NCI-H774 (cell line): ENCODE results near the gene EXOSC1.
A peak's percentile ranks its signal among the peaks of the same experiment; 100 is the strongest.
"Not testable (repeated sequence)": the region's sequence is repeated elsewhere in the genome, so short reads cannot be mapped to it uniquely, and the experiment has no call there.

Source experiments
- DNase-seq: peaks from one replicate; lab custom pipeline; 2025; lab: John Stamatoyannopoulos, UW

EXOSC1 gene

GRCh38 chr10:97459111-97459510, 13.3 kb upstream of the EXOSC1 start:
- DNase-seq: no peak

- no peak for DNase-seq
Measured at GRCh38 chr10:97456686-97457065, 10.9 kb upstream of the EXOSC1 start.

- no peak for DNase-seq
Measured at GRCh38 chr10:97456034-97456685, 10.4 kb upstream of the EXOSC1 start.

DNA sequence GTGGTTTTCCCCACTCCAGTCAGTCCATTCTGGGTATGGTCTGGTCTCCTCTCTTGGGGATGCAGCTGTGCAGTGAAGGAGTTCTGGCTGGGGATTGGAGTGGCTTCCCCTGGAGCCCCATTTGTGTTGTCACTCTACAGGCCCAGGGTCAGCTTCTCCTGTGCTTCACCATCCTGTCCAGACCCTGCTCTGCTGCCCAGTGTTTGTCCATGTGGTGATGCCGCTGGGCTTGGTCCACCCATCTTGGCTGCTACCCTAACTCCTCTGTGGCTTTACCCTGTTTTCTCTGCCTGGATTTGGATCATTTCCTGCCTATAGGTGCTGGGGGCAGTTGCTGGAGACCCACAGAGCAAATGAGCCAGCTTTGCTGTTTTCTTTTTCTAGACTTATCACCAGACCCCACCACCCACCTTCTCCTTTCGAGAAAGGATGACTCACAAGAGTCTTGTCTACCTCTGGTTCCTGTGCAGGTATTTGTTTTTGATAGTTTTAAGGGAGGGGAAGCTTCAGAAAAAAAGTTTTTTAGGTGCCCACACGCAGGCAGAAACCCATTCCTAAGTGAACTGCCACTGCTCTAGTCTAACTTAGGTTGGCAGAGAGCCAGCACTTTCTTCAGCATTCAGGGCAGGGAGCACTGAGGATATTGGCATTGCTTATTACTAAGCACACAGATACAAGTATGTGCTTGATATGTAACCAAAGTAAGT, 8.7 kb upstream of the EXOSC1 start:
- DNase-seq: no peak

- no peak for DNase-seq
Measured at GRCh38 chr10:97452352-97452751, 6.5 kb upstream of the EXOSC1 start.

GRCh38 chr10:97451605-97452004, 5.8 kb upstream of the EXOSC1 start:
- no peak for DNase-seq

GRCh38 chr10:97450828-97451227, 5.0 kb upstream of the EXOSC1 start:
- no peak for DNase-seq

GRCh38 chr10:97445357-97445721, 467 bp downstream of the EXOSC1 start:
- no peak for DNase-seq

DNA sequence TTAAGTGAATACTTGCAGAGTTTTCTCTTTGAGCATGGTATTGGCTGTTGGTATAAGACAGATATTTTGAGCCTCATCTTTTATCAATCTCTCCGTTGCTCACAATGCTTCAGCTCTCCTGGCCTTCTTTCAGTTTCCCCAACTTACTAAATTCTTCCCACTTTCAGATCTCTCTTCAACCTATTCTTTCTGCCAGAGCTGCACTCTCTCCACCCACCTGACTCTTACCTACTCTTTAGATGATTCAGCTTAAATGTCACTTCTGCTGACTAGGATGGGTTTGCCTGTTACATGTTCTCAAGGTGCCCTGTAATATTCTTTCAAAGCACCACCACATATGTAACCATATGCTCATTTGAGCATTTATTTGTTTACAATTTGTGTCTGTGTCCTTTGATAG, 1.6 kb downstream of the EXOSC1 start:
- no peak for DNase-seq

DNA sequence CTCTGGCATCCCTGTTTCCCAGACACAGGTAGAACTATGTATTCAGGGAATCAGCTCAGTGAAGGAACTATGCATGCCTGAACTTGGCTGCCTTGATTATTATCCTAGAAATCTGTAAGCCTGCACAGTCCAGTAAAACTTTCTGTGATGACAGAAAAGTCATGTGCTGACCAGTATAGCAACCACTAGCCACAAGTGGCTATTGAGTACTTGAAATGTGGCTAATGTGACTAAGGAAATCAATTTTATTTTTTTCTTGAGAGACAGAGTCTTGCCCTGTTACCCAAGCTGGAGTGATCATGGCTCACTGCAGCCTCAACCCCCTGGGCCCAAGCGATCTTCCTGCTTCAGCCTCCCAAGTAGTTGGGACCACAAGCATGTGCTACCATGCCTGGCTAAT, 3.5 kb downstream of the EXOSC1 start:
- DNase-seq: no peak

DNA sequence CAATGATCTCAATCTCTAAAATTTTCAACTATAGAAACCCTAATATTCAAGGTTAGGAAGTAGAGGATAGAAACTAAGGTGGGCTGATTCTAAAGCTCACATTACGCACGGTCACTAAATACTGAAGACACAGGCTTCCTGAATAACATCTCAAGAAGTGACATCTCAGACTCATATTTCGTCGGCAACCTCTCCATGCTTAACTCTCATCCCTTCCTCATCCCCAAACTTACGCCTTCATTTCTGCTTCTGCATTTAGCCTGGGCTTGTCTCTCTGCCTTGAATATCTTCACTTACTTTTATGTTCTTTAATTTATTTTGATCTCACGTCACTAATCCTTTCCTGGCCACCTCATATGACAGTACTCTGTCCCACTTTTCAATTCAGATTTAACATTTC, 10.6 kb downstream of the EXOSC1 start:
- DNase-seq: no peak

DNA sequence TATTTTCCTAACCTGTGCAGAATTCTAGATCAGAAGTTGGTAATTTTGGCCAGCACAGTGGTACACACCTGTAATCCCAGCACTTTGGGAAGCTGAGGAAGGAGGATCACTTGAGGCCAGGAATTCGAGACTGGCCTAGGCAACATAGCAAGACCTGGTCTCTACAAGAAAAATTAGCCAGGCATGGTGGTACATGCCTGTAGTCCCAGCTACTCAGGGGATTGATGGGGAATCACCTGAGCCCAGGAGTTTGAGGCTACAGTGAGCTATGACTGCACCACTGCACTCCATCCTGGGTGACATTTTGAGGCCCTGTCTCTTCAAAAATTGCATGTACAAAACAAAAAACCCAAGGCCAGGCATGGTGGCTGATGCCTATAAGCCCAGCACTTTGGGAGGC, 11.2 kb downstream of the EXOSC1 start:
- DNase-seq: no peak

- DNase-seq: no peak
Measured at GRCh38 chr10:97434055-97434454, 11.8 kb downstream of the EXOSC1 start.

GRCh38 chr10:97428572-97428981, 17.2 kb downstream of the EXOSC1 start:
- DNase-seq: no peak

DNA sequence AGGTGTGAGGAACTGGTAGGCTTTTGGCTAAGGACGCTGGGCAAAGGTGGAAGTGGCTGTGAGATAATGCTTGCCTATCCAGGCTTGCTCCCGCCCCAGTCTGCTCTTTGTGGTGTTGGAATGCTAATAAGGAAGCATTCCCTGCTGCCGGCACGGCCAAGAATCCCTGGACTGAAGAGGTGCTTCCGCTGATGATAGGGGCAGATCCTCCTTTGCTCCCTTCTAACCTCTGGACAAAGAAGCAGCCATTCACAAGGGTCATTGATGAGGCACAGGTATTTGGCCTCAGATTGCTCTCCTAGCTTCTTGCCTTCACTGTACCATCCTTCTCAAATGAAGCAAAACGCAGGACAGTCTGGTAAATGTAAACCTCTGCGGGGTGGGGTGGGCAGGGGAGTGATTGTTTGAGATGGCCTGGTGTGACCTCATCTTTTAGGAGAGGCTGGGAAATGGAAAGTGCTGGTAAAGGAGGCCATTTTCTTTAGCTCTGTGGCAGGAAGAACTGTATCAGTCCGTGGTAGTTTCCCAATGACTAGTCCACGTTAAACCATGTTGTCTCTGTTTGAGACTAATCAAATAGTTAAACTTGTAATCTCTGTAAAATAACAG, 18.1 kb downstream of the EXOSC1 start:
- no peak for DNase-seq

- DNase-seq: no peak
Measured at GRCh38 chr10:97426776-97427570, 18.8 kb downstream of the EXOSC1 start.

DNA sequence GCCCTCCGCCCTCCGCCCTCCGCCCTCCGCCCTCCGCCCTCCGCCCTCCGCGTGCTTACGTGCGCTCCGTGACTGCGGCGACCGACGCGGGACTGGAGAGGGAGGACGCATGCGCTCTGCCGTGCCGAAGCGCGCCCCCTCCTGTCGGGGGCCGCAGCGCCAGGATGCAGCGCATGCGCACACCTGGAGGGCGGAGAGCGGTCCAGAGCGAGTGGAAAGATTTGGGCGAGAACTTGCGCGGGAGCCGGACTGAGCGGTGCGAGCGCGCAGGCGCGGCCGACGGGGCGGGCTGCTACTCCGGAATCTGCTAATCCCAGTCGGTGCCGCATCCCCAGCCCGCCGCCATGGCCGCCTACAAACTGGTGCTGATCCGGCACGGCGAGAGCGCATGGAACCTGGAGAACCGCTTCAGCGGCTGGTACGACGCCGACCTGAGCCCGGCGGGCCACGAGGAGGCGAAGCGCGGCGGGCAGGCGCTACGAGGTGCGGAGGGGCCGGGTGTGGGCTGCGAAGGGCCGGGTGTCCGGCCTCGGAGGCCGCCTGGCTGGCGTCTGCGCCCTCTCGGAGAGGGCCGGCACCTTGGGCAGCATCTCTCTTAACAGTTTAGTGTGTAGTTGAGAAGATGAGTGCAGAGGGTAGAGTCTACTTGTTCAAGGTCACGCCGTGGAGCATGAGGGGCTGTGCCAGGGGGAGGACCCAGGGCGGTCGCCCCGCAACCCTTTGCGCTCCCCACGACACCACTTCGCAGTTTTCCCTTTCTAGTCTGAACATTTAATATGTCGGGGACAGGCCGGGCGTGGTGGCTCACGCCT, 19.6 kb downstream of the EXOSC1 start, which contains the start of gene PGAM1:
Gene PGAM1 (plus strand): TSS at position 228 of the 812 bp plus-strand sequence. CDS start 117 bp downstream, at position 345.
- DNase-seq: peak; percentile 84

DNA sequence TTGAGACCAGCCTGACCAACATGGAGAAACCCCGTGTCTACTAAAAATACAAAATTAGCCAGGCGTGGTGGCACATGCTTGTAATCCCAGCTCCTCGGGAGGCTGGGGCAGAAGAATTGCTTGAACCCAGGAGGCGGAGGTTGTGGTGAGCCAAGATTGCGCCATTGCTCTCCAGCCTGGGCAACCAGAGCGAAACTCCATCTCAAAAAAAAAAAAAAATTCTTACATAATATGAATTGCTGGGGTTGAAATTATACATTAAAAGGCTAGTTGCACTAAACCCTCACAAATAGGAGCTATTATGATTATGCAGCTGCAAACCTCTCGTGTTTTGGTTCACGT, 22.1 kb downstream of the EXOSC1 start:
- DNase-seq: not testable (repeated sequence)

DNA sequence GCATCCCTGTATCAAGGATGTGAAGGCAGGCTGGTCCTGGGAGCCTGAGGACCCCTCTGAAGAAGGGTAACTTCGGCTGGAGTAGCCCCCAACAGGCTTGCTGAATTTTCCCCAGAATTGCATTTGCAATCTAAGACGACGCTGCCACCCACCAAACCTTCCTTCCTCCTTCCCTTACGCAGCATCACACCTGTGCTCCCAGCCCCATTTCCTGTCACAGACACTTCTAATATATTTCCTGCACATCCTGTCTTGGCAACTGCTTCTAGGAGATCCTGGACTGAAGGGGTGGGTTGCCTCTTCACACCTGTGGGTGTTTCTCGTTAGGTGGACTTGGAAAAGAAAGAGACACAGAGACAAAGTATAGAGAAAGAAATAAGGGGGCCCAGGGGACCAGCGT, 29.2 kb downstream of the EXOSC1 start:
- DNase-seq: no peak

DNA sequence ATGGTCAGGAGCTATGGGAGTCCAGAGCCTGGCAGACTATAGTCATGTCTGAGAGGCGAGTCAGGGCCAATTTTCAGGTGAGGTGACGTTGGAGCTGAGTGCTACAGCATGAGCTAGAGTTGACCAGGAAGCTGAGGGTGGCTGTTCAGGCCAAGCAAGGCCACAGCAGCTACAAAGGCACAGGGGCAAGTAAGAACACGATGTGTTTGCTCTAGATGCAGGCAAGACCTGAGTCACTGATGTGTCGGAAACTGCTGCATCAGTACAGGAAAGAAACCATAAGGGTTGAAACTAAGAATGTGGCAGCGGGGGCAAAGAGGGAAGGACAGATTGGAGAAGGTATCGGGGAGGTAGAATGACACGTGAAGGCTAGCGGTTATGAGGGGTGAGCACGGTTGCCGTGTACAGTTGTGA, 32.9 kb downstream of the EXOSC1 start:
- DNase-seq: no peak

- no peak for DNase-seq
Measured at GRCh38 chr10:97411406-97411805, 34.4 kb downstream of the EXOSC1 start.

DNA sequence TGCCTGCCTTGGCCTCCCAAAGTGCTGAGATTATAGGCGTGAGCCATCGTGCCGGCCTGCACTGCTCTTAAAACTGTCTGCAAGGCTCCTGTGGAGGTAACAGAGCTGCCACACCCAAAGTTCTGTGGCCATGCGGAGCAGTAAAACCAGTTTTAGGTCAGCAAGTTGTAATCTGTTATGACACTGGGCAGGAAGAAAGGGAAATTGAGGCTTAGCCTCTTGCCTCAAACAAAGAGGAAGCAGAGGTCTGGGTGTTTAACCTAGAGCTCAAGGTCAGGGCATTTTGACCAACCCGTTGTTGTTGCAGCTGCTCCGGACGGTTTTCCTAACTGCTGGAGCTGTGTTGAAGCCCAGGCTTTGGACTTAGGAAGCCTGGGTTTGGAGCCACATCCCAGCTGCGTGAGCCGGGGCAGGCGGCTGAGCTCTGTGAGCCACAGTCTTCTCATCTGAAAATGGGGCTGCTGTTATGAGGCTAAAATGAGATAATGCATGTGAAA, 37.3 kb downstream of the EXOSC1 start:
- DNase-seq: no peak
